Activated T-helper 1 cell treated with anti-CD3 and anti-CD28 coated beads, Interleukin-2, amount 50 U/mL, for 16 hours (primary cell): ENCODE data around the gene FOXN3.

Source experiments
- DNase-seq, 2 donors: peaks; one replicate each; pipeline ENCODE4 v3.0.0-alpha.2; 2020; ENCODE audit warnings: low read depth in 1 of 2, low spot score in 1 of 2

FOXN3 gene

DNA sequence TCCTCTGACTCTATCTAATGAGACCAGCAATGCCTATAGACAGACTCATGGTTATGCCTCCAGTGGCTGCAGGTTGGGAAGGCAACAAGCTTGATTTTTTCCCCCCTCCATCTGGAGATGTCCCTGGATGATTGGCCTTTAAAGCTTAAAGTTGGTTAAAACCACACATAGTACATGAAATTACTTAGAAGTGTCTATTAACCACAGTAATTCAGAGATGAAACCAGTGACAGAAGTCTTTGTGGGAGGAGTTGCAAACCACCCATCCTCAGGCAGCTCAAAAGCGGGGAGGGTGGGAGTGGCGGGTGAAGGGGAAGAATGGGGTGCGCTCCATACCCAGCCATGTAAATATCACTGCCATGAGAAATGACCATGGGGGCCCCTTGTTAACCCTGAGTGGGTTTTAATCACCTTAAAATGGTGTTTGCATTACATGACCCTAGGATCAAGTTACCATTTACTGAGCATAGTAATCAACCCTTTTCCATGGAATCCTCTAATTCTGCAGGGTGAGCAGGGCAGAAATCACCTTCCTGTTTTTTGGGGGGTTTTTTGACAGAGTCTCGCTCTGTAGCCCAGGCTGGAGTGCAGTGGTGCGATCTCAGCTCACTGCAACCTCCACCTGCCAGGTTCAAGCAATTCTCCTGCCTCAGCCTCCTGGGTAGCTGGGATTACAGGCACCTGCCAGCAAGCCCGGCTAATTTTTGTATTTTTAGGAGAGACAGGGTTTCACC is 133.5 kb downstream of the FOXN3 start:
- DNase-seq: no peak

DNA sequence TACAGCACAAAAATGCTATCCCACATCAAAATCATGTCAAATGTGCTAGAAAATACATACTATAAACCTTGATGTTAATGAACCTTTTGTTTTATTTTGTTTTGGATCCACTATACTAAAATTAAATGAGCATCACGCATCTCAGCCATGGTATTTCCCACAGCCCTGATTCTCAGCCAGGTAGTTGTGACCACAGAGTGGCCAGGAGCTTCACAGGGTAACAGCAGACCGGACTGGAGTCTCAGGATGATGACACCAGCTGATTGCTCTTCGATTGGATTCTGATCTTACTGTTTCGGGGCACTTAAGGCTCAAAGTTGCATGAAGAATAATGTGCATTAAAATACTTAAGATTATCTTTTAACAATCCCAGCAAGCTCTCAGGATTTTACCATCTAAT is 134.8 kb downstream of the FOXN3 start:
- no peak for DNase-seq

DNA sequence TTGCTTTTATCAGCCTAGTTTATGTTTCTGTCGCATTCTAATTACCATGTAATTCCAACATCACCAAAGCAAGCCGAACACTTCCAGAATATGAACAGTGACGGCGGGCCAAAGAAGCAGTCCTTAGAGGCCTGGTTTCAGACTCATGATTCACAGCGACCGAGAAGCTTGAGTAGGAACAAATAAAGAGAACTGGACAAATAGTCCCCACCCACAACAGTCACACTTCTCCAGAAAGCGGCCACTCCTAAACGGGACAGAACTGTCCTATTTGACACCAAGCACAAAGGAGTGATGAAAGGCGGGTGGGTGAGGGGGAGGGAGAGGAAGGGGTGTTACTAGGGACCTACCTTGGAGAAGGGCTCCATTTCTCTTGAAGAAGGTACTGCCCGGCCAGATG is 136.4 kb downstream of the FOXN3 start:
- DNase-seq: no peak

DNA sequence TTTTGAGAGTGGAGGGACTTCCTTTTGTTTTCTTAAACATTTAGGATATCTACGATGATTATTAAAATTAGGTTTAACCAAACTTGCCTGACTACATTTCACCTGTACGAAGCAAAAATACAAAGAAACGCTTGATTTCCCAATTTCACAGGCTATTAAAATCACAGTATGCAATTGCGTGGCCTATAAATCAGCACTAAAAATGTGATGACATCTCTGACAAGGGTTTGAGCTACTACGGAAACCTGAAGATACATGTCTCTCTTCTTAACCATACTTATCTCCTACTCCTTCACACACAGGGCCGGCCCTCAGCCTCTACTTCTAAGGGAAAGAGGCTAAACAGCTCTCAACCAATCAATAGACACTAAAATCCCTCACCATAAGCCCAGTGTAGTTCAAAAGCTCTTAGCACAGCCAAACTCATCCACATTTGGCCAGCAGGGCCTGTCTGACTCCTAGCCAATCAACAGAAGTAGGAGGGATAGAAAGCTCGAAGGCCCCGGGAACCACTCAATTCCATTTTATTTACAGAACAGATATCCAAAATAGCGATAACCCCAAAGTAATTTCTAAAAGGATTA is 137.3 kb downstream of the FOXN3 start:
- DNase-seq: no peak

DNA sequence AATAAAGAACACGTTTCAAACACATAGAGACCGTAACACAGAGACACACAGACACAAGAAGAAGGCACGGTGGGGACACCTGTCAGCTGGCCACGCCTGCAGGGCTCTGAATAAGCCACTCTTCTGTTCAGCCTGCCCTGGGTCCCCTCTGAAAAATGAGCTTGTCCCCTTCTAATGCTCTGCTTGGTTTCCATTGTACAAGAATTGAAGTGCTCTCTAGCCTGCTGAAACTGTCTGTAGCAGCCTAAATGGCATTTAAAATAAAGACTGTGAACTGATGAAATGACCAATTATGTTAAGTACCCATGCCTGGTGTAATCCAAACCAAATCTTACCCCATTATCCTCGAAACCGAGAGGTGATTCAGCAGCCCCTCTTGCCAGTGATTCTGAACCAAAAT is 139.8 kb downstream of the FOXN3 start:
- DNase-seq: no peak

DNA sequence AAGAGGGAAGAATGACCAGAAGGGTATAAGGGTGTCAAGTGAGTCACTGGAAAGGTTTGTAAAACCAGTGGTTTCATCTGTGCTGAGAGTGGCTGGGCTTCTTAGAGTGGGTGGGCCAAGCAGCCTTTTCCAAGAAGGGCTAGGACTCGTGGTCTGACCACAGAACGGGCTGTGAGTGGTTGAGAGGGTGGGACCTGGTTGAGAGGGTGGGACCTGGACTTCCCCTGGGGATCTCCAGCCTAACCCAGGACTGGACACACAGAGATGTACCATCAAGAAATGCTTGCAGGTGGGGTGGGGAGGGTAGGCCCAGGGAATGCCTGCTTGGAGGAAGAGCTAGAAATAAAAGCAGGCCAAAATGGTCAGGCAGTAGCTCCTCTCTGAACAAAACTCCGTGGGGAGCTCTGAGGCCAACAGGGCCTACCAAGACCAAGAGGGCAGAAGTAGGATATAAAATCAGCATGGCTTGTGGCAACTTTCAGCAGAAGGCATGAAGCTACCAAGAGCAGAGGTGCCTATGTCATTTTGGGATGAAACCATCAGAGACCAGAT is 140.5 kb downstream of the FOXN3 start:
- DNase-seq: peak in 1 of 2 donors; percentile 14

DNA sequence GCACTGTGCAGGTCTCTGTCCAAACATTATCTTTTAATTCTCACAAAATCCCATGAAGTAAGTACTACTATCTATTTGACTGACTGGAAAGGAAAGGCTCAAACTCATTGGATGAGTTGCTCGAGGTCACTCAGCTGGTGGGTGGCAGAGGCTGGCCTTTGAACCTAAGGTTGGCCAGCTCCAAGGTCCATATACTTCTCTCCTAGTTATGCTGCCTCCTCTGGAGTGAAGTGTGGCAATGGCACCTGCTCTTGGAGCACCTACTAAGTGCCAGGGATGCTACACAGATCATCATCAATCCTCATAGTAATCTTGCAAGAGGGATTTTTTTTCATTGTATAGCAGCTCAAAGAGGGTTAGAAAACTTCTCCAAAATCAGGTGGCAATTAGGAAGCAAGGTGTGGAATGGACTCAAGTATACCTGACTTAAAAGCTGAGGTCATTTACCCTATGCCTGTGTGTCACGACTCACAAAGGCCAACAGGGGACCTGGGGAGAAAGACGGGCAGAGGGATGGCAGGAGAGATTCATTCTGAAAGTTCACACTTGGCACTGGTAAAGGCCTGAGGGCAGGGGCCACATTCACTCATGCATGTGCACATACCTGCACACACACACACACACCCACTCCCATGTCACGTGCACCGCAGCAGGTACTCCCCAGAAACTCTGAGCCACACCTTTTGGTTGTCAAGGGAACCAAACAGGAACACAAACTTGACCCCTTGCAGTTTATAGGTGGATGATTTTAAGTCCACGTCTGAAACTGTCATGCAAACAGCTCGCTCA is 146.4 kb downstream of the FOXN3 start:
- DNase-seq: no peak

DNA sequence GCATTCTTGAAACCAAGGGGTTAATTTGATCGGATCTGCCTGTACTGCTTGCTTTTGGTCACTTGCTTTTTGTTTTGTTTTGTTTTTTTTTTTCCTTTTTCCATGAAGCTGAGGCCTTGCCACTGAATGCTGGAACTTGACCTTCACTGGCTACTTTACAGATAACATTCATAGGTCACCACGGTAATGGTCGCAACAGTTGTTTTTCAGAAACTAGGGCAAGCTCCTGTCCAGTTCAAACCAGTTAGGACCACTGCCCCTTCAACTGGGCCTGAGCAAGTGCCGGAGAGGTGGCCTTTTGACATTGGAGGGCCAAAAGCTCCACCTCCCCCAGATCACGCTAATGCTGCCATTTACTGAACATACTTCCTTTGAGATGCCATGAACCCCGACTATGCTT is 147.6 kb downstream of the FOXN3 start:
- no peak for DNase-seq

DNA sequence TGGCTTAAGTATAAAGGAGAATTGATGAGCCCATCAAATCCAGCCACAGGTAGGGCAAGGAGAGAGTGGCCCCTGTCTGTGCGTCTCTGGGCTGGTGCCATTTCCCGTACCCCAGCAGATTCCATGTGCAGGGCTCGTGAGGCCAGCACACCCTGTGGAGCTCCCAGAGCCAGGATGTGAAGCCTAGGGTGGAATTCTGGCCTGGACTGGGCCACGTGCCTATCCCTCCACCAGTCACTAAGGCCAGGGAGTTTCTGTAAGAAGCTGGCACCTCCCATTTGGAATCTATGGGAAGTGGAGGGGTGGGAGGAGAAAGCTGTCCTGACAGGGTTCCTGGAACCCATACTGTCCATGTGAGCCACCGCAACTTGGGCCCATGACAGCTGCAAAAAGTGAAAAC is 148.5 kb downstream of the FOXN3 start:
- DNase-seq: no peak

DNA sequence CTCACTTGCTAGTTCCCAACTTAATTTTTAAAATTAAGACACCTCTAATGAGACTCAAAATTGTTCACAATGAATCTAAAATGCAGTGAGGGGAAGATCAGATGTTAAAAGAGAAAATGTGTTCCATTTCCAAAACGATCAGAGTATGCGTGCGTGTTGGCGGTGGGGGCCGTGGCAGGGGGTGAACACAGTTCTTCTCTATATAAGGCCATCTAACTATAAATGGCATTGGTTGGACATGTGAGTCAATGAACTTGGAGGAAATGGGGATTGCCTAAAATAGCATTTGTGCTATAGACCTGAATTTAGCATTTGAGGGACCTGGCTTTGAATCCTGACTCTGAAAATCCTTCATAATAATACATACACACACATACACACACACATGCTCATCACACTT is 149.4 kb downstream of the FOXN3 start:
- no peak for DNase-seq

DNA sequence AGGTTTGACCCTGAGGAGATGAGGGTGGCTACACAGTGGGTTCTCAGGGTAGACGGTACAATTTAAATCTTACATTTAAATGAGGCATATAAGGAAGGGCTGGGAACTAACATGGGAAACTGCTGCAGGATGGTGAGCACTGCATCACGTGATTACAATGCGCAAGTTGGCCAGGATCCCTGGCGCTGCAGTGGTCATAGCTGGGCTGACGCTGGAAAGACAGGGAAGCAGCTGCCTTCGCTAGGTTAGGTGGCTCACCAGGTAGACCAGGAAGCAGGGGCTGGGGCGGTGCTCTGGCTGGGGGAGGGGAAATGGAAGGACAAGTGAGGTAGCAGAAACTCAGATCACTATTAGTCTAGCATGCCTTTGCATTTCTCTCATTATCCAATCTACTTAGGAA is 149.9 kb downstream of the FOXN3 start:
- no peak for DNase-seq

DNA sequence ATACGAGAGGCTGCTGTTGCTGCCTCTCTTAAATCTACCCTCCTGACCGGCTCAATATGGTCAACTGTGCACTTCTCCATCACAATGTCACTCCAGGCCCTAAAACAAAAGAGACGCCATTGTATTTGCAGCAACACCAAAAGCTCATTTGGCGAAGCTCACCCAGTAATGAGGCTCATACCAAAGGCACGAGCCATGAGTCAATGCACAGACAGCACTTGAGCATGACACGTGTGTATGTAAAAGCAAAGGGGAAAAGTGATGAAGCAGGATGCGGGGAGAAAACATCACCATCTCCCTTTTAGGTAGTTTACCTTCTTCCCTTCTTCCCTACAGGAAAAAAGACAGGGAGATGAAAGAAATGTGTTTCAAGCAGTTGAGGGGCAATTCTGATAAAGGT is 150.3 kb downstream of the FOXN3 start:
- no peak for DNase-seq

DNA sequence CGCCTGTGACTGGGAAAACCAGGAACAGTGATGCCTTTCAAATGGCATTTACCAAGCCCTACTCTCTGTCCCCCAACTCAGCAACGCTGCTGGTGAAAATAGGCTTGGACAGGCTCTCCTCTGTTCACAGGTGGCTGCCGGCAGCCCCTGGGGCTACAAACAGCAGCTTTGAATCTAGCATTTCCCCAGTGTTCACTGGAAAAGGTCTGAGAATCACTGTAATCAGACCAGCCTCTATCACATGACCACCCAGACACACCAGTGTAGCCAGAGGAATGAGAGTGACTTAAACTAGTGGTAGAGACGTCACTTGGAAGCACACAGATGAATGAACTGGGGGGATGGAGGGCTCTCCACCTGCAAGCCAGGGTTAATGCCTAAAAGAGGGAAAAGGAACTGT is 151.8 kb downstream of the FOXN3 start:
- no peak for DNase-seq

DNA sequence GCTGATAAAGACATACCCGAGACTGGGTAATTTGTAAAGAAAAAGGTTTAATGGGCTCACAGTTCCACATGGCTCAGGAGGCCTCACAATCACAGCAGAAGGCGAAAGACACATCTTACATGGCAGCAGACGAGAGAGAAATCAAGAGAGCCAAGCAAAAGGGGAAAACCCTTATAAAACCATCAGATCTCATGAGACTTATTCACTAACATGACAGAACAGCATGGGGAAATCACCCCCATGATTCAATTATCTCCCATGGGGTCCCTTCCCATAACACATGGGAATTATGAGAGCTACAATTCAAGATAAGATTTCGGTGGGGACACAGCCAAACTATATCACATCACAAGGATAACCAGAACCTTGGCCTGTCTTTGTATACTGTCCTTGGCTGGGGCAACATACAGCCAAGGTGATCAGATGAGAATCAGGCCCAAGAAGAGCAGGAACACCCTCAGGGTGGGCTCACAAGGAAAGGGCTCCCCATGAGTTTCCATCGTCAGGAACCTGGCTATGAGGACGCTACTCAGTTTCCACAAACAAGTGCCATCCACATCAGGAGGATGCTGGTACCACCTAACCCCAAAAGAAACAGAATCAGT is 152.7 kb downstream of the FOXN3 start:
- DNase-seq: no peak

DNA sequence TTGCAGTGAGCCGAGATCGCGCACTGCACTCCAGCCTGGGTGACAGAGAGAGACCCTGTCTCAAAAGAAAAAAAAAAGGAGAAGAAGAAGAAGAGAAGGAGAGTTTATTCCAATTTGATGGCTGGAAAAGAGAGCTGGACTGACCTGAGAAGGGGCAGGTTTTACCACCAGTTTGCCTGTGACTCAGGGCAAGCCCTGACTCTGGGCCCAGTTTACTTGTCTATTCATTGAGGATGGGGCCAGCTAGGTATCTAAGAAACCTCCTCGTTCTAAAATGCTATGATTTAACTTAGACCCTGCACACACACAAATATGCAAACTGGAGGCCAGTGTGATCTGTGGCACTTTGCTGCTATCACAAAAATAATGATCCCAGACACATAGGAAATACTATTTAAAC is 155.0 kb downstream of the FOXN3 start:
- DNase-seq: no peak

DNA sequence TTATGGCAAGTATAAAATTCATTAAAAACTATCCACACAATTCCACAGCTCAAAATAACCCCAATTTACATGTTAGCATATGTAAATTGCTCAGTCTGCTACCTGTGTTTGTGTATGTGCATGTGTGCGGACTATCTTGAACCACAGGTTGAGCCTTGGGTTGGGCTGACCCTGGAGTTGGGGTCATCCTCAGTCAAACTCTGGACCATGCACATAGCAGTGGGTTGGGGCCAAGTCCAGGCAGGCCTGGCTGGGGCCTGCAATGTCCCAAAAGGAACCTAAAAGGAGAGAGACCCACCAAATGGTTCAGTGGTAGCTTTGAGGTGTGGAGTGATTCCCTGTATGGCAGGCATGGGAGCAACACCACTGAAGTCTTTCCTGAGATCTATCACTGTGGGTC is 156.1 kb downstream of the FOXN3 start:
- DNase-seq: no peak

DNA sequence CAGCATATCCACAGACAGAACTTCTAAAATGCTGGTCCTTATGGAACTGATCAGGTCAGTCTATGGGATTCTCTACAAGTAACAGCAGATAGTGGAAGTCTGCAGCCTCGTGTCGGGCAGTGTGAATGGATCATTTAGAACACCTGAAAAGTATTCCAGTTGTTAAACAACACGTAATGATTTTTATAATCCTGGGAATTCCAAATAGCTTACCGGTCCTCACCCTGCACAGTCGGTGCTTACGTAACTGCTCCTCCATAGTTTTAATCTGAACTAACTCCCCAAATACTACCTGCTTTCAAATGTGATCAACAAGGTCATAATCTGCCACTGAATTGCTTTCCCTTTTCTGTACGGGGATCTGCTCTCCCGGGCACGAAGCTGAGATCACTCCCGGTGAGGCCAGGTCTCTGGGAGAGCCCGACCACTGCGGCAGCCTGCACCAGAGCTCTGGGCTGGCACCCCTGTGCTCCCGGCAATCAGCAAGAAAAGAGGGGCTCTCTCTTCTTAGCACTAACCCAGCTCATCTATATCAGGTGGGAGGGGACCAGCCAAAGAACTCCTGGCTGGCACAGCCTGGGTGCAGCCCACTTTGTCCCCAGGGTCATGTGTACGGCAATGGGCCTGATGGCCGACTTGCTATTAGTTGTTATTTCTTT is 157.0 kb downstream of the FOXN3 start:
- DNase-seq: no peak

DNA sequence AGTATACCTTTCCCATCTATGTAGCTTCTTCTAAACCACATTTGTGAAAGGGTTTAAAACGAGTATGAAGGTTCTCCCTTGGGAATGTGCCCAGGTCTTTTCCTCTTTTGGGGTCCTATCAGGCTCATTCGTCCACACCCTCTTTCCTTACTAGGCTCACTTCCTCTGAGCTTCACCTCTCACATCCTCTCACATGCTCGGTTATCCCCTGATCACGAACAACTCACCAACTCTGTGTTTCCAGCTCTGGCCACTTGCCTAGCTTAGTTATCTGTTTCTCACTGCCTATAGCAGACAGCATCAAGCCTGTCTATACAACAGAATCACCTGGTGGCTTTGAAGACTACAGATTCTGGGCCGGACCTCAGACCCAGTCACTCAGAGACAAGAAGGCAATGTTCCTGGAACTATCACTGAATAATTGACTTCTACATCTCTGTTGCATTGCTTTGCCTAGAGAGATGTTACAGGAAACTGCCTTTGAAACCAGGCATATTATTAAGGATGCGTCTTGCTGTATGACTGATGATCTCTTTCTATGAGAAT is 158.2 kb downstream of the FOXN3 start:
- no peak for DNase-seq

DNA sequence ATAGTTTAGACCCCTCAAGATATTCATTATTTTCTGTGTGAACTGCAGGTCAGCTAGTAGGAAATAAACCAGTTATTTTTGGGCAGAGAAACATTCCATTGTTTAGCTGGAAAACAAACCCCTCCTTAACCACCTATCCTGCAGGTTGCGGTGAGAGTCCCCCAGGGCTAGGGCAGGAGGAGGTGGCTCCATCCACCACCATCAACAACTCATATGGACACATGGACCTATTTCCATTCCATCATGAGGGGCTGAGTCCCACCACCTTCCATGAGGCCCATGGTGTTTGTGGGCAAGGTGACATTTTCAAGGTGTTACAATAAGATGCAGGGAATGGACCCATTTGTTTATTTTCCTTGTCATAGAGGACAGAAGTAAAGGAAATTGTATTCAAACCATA is 160.1 kb downstream of the FOXN3 start:
- DNase-seq: no peak

DNA sequence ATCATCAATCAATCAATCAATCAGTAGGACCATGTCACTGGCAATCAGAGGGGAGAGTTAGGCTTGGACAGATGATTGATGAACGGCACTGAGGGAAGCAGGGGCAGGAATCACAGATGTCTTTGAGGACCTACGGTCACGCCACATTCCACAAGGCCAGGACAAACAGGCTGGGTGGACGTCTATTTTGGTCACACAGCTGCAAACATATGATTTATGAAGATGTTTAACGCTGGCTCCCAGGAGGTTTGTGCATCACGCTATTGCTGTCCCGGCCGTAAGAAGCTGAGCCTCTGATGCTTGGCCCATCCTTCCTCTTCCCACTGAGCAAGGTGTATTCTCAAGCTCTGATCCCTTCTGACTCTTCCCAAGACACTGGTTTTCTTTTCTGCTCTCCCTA is 160.8 kb downstream of the FOXN3 start:
- no peak for DNase-seq

DNA sequence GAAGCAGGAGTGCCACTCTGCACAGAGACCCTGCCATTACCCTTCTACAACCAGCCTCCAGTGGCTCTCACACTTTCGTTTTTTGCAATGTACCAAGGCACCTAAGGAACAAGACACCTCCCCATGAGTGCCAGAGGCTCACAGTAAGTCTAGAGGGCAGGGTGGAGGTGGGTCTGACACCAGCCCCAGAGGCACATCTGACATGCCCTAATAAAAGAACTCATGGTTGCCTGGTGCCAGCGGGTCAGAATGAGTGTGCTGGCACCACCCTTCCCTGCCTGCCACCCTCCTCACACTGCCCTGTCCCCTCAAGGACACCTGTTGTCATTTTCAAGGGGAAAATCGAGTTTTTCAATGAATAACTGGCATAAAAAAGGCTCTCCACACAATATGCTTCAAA is 161.2 kb downstream of the FOXN3 start:
- DNase-seq: no peak
